GM12875 (cell line): Measurements from ENCODE around the gene DMRT3.

Experiments
- H3K4me3 ChIP-seq: one replicate; pipeline ENCODE4 v1.5.1; 2011; ENCODE audit warnings: low read depth, low read length, control low read depth
- TF ChIP-seq, protein P1 (sequence below): IDR thresholded peaks from 2 replicates; pipeline ENCODE4 v1.5.1; 2011; ENCODE audit warnings: low read depth, mild to moderate bottlenecking, control low read depth, inconsistent platforms, low read length, moderate library complexity, borderline replicate concordance; ENCODE audit not compliant: insufficient read depth

The DMRT3 gene

DNA sequence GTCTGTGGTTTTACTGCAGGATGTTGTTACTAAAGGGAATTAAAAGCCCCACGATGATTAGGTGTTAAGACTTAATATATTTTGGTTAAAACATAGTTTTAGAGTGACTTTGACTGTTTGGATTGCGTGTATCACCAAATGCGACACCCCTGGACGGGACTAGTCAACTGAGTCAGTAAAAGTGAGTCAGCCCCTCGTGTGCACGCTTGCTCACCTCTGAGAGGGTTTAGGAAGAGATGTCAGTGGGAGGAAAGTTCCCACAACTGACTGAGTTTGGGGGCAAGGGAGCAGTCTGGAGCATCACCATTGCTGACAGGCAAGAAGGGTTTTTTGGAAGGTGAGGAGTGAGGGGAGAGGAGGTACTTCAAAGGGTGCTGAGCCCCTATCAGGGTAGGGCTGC lies 14.4 kb upstream of the DMRT3 start:
- TF ChIP-seq, protein P1, sequence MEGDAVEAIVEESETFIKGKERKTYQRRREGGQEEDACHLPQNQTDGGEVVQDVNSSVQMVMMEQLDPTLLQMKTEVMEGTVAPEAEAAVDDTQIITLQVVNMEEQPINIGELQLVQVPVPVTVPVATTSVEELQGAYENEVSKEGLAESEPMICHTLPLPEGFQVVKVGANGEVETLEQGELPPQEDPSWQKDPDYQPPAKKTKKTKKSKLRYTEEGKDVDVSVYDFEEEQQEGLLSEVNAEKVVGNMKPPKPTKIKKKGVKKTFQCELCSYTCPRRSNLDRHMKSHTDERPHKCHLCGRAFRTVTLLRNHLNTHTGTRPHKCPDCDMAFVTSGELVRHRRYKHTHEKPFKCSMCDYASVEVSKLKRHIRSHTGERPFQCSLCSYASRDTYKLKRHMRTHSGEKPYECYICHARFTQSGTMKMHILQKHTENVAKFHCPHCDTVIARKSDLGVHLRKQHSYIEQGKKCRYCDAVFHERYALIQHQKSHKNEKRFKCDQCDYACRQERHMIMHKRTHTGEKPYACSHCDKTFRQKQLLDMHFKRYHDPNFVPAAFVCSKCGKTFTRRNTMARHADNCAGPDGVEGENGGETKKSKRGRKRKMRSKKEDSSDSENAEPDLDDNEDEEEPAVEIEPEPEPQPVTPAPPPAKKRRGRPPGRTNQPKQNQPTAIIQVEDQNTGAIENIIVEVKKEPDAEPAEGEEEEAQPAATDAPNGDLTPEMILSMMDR = no peak
- no peak overlapping the region for H3K4me3 ChIP-seq

DNA sequence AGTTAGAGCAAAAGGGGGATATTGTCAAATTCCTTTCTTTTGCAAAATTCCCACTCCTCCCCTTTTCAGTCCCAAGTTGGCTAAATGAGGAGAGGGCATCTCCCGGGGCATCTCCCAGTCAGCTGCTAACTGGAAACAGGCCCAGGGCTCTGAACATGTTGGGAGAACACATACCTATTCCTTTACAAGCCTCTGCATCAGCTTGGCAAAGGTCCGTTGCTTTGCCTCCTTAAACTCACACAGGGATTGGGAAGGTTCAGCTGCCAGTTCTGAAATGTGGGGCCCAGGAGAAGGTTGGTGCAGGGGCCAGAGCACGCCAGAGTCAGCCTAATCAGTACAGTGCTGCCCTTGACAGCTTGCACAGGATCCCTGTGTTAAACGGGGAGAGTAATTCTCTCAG lies 11.0 kb upstream of the DMRT3 start:
- TF ChIP-seq, protein P1 = no peak
- H3K4me3 ChIP-seq = no peak overlapping the region

DNA sequence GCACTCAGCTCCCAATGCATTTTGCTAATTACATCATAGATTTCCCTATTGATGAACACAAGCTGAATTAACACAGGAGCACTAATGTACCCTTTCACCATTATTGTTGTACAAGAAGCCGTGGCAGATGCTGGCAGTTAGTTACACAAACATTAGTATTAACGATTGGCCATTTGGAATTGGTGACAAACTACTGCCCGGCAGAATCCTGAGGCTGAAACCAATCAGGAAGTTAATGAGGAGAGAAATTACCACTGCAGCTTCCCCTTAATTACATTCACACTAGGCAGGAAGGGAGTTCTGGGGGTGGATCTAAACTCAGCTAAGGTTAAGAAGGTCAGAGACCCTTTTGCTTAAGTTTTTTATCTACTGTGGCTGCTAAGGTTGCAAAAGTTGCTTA lies 9.6 kb upstream of the DMRT3 start:
- TF ChIP-seq, protein P1 = no peak
- H3K4me3 ChIP-seq = no peak overlapping the region

DNA sequence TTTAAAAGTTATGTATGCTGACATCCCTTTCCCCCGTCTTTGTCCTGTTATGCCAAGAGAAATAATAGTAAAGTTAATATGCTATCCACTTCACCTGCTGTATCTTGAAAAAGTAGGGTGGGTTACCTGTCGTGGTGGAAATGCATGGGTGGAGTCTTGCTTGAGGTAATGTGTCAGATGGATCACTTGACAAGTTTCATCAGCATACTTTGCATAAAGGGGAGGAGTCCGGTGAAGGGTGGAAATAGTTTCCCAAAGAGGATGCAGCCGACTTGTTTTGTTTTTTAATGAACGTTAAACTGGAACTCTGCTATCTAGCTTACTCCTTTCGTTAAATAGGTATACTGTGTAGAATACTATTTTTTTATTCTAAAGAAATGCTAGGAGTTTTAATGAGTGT lies 9.0 kb upstream of the DMRT3 start:
- no peak overlapping the region for H3K4me3 ChIP-seq
- TF ChIP-seq, protein P1 = no peak

DNA sequence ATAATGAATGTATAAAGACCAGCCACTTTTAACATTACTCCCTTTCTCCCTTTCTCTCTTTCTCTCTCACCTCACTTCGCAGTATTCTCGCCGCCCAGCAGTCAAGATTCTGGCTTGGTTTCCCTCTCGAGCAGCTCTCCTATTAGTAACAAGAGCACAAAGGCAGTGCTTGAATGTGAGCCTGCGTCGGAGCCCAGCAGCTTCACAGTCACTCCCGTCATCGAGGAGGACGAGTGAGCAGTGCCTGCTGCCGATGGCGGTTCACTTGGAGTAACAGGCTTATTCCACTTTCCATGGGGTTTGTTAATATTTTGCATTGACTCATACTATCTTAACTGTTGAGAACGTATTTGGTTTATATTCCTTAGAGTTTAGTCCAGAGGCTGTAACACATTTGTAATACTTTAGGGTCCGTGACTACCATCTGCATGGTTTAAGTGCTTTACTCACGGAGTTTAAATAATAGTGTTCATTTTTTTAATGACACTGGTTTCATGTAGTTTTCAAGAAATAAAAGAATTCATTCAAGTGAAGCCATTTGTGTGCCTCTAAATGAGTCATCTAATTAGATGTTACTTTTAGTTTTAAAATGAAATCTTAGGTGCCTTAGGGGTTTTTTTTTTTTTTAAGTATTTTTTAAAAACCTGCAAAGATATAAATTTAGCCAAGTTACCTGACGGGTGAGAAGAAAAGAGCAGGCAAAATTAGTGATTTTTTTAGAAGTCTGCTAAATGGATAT lies 8.4 kb upstream of the DMRT3 start:
- TF ChIP-seq, protein P1 = no peak
- H3K4me3 ChIP-seq = no peak overlapping the region

DNA sequence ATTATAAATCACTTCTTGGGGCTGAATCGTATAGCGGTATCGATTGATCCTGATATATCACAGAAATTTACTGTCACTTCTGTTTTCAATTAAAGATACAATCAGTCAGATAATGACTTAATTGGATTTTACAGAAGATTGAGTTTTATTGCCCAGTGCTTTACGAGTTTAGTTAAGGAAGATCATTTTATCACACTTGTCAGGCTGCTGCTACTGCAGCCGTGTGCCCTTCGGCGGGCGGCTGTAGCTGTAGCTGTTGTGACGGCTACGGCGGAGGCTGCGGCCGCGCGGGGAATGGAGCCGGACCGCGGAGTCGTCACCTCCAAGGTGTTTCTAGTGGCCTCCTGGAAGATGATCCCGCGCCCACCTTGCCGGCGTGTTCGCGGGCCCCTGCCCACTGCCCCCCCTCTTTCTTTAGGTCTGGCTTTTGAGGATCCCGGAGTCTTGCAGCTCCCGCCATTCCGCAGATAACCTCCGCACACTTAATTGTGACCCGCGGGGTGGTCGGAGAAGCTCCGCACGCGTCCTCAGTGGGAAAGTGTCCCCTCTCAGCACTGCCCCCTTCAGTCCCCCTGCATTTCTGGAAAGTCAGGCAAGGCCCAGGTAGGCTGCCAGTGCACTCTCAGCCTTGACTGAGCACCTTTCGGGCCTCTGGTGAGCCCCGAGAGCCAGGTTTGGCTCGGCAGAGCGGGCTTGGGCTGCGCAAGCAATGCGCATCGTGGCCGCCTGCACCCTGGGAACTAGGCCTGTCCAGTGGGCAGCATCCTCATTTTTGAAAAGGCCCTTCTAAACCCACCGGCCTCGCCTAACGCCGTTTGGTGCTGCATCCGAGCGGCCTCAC lies 6.9 kb upstream of the DMRT3 start:
- no peak overlapping the region for H3K4me3 ChIP-seq
- TF ChIP-seq, protein P1 = no peak
